ENCODE data around the gene GAS2L3. TPM values are rescaled to one million over a fixed set of nuclear protein-coding genes. Genes with fewer than 3 reads are reported as not detected.

The GAS2L3 gene
- total RNA-seq, 1 experiment from 2014 or later: 31.9 TPM

GRCh38 chr12:100529756-100530350 is 43.6 kb upstream of the GAS2L3 start:
- H3K79me2 ChIP-seq (ENCODE audit: low read depth): no peaks in the 10 kb centered on the region
- H3K4me3 ChIP-seq: no peak overlapping the region
- no peak overlapping the region for H2AFZ ChIP-seq
- no peaks in the 10 kb centered on the region for H4K20me1 ChIP-seq (ENCODE audit: insufficient read depth)
- intact Hi-C loops (cut with micrococcal nuclease; ENCODE audit: unreplicated experiment): no loop called here
- no peaks in the 10 kb centered on the region for H3K36me3 ChIP-seq (ENCODE audit: low read depth)
- H3K27ac ChIP-seq: no peak overlapping the region
- ChIA-PET CTCF (no interaction called here), POLR2A (ENCODE audit: unreplicated experiment) (no interaction called here)
- BruUV-seq (replicated peaks): no TSS peak
- H3K4me2 ChIP-seq: no peak overlapping the region
- H3K9me3 ChIP-seq (ENCODE audit: insufficient read depth, low read depth): no peaks in the 10 kb centered on the region
- H3K27me3 ChIP-seq (ENCODE audit: insufficient read depth, low read depth): peaks cover 58% of the 10 kb centered on the region
- DNase-seq: no peak
- no peak for TF ChIP-seq EZH2 (IDR thresholded peaks at IDR 0.05; ENCODE audit: low read depth)
- TF ChIP-seq, protein P1, sequence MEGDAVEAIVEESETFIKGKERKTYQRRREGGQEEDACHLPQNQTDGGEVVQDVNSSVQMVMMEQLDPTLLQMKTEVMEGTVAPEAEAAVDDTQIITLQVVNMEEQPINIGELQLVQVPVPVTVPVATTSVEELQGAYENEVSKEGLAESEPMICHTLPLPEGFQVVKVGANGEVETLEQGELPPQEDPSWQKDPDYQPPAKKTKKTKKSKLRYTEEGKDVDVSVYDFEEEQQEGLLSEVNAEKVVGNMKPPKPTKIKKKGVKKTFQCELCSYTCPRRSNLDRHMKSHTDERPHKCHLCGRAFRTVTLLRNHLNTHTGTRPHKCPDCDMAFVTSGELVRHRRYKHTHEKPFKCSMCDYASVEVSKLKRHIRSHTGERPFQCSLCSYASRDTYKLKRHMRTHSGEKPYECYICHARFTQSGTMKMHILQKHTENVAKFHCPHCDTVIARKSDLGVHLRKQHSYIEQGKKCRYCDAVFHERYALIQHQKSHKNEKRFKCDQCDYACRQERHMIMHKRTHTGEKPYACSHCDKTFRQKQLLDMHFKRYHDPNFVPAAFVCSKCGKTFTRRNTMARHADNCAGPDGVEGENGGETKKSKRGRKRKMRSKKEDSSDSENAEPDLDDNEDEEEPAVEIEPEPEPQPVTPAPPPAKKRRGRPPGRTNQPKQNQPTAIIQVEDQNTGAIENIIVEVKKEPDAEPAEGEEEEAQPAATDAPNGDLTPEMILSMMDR (conservative IDR thresholded peaks at IDR 0.05): no peak
- H3K4me1 ChIP-seq (replicated peaks; ENCODE audit: insufficient read depth): no peaks in the 10 kb centered on the region
- no peaks in the 10 kb centered on the region for H3K9me2 ChIP-seq (ENCODE audit: insufficient read depth)
- H3F3A ChIP-seq (ENCODE audit: insufficient read depth, low read depth): no peaks in the 10 kb centered on the region

DNA sequence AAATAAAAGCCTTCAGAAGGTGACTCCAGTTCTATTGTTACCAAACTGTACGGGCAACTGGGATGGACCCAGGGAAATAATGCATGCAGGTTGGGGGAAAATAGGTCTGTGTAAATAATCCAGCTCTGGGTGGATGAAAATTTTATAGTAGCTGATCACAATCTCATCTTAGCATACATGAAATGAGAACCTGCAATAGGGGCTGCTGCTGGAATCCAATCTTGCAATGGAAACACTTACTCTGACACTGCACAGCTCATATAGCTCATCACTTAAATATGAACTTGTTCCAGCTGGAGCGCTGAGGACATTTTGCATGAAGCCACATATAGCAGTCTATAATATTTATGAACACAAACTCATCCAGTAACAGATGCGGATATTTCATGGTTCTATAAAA is 40.1 kb upstream of the GAS2L3 start:
- Histone ChIP-seq H3K9me3 (ENCODE audit: insufficient read depth, low read depth) (no peaks in the 10 kb centered on the region), H3K36me3 (ENCODE audit: low read depth) (no peaks in the 10 kb centered on the region), H3K27me3 (ENCODE audit: insufficient read depth, low read depth) (peaks cover 74% of the 10 kb centered on the region), H3F3A (ENCODE audit: insufficient read depth, low read depth) (no peaks in the 10 kb centered on the region), H2AFZ (no peak overlapping the region), H3K79me2 (ENCODE audit: low read depth) (no peaks in the 10 kb centered on the region), H4K20me1 (ENCODE audit: insufficient read depth) (no peaks in the 10 kb centered on the region), H3K4me2 (no peak overlapping the region), H3K4me3 (no peak overlapping the region), H3K9me2 (ENCODE audit: insufficient read depth) (no peaks in the 10 kb centered on the region), H3K4me1 (replicated peaks; ENCODE audit: insufficient read depth) (no peaks in the 10 kb centered on the region), H3K27ac (no peak overlapping the region)
- DNase-seq: no peak
- intact Hi-C loops (cut with micrococcal nuclease; ENCODE audit: unreplicated experiment): no loop called here
- ChIA-PET CTCF (no interaction called here), POLR2A (ENCODE audit: unreplicated experiment) (no interaction called here)
- no TSS peak for BruUV-seq (replicated peaks)
- TF ChIP-seq EZH2 (IDR thresholded peaks at IDR 0.05; ENCODE audit: low read depth): no peak
- TF ChIP-seq, protein P1 (conservative IDR thresholded peaks at IDR 0.05): no peak

DNA sequence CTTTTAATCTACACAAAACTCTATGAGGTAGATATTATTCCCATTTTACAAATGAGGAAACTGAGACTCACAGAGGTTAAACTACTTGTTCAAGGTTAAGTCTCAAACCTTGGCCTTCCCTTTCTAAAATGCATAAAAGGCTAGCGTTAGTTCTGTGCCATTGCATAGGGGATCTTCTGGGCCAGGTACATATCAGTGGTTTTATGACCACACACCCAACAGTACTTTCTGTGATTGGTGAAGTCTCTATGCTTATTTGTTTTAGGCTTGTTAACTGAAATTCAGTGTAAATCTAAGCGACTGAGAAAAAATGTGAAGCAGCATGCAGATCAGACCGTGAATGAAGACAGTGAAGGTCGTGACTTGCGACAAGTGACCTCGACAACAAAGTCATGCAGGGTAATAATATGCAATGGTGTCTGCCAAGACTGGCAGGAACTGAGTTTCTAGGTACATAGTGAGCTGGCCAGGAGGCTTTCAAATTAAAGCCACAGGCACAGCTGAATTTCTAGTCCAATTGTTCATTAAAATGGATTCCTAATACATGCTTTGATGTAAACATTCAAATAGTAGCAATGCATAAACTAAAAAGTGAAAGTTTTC is 38.8 kb upstream of the GAS2L3 start:
- BruUV-seq (replicated peaks): no TSS peak
- CTCF ChIA-PET: no interaction called here

More for the DNA sequence above, 38.8 kb upstream of the GAS2L3 start:
- H3K4me3 ChIP-seq: no peak overlapping the region
- no peaks in the 10 kb centered on the region for H3K4me1 ChIP-seq (replicated peaks; ENCODE audit: insufficient read depth)
- intact Hi-C loops (cut with micrococcal nuclease; ENCODE audit: unreplicated experiment): no loop called here
- no peaks in the 10 kb centered on the region for H3F3A ChIP-seq (ENCODE audit: insufficient read depth, low read depth)
- TF ChIP-seq EZH2 (IDR thresholded peaks at IDR 0.05; ENCODE audit: low read depth): no peak
- TF ChIP-seq, protein P1 (conservative IDR thresholded peaks at IDR 0.05): no peak
- no peak overlapping the region for H3K4me2 ChIP-seq
- no peaks in the 10 kb centered on the region for H3K9me3 ChIP-seq (ENCODE audit: insufficient read depth, low read depth)
- no peak for DNase-seq
- POLR2A ChIA-PET (ENCODE audit: unreplicated experiment): no interaction called here
- no peak overlapping the region for H3K27ac ChIP-seq
- 0 out of 2 replicates have a peak, but pooled peaks cover 4% of the 10 kb centered on the region for H3K9me2 ChIP-seq (ENCODE audit: insufficient read depth)
- peaks cover 70% of the 10 kb centered on the region for H3K27me3 ChIP-seq (ENCODE audit: insufficient read depth, low read depth)
- H3K79me2 ChIP-seq (ENCODE audit: low read depth): no peaks in the 10 kb centered on the region
- H2AFZ ChIP-seq: no peak overlapping the region
- H3K36me3 ChIP-seq (ENCODE audit: low read depth): no peaks in the 10 kb centered on the region
- H4K20me1 ChIP-seq (ENCODE audit: insufficient read depth): no peaks in the 10 kb centered on the region
